Thoracic aorta (tissue), 2 donors: ENCODE measurements around the gene OTOP1. TPM values are rescaled to one million over a fixed set of nuclear protein-coding genes. Genes with fewer than 3 reads are reported as not detected.

Source experiments
- ATAC-seq: fragments of 150-250 bp; one replicate; pipeline ENCODE4 v1.8.0; 2017; ENCODE audit warnings: low read depth; ENCODE audit not compliant: insufficient number of reproducible peaks, low FRiP score
- DNase-seq: peaks from one replicate; pipeline ENCODE4 v3.0.0-alpha.2; 2020; ENCODE audit warnings: low spot score
- H3K27ac ChIP-seq, 2 donors: fragments of 200-600 bp; sonication (generic); 1 replicate in 1 of 2; 2 replicates in 1 of 2; pipeline ENCODE4 v1.5.1; 2016; ENCODE audit warnings: mild to moderate bottlenecking in 2 of 2, moderate library complexity in 2 of 2
- H3K27me3 ChIP-seq: fragments of 200-600 bp; sonication (generic); replicated peaks from 2 replicates; pipeline ENCODE4 v1.6.0; 2016; ENCODE audit warnings: mild to moderate bottlenecking; ENCODE audit not compliant: insufficient read depth
- H3K36me3 ChIP-seq: fragments of 200-600 bp; sonication (generic); one replicate; pipeline ENCODE4 v1.5.1; 2016
- H3K4me1 ChIP-seq, 2 donors: fragments of 200-600 bp; sonication (generic); 1 replicate in 1 of 2; 2 replicates in 1 of 2; pipeline versions ENCODE4 v1.5.1 to v1.6.0; 2016; ENCODE audit warnings: low read depth in 2 of 2, mild to moderate bottlenecking in 1 of 2; ENCODE audit not compliant: control insufficient read depth in 1 of 2
- H3K4me3 ChIP-seq: fragments of 200-600 bp; sonication (generic); 2 replicates; pipeline ENCODE4 v1.5.1; 2016; ENCODE audit warnings: mild to moderate bottlenecking
- H3K9me3 ChIP-seq: fragments of 200-600 bp; sonication (generic); 2 replicates; pipeline ENCODE4 v1.5.1; 2016
- total RNA-seq, 2 donors: library from RNA; depleted of rRNA; stranded (reverse); fragments of >200 nt; gene quantifications; one replicate each; pipeline versions ENCODE4 v1.1.0 to v1.2.3, GENCODE V29; 2016
- TF ChIP-seq, protein P1 (sequence below): fragments of 200-600 bp; sonication (generic); IDR thresholded peaks from one replicate; pipeline ENCODE4 v1.5.1; 2019; ENCODE audit warnings: antibody characterized with exemption

Gene OTOP1, protein sequence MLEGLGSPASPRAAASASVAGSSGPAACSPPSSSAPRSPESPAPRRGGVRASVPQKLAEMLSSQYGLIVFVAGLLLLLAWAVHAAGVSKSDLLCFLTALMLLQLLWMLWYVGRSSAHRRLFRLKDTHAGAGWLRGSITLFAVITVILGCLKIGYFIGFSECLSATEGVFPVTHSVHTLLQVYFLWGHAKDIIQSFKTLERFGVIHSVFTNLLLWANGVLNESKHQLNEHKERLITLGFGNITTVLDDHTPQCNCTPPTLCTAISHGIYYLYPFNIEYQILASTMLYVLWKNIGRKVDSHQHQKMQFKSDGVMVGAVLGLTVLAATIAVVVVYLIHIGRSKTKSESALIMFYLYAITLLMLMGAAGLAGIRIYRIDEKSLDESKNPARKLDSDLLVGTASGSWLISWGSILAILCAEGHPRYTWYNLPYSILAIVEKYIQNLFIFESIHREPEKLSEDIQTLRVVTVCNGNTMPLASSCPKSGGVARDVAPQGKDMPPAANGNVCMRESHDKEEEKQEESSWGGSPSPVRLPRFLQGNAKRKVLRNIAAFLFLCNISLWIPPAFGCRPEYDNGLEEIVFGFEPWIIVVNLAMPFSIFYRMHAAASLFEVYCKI
- total RNA-seq: not detected

DNA sequence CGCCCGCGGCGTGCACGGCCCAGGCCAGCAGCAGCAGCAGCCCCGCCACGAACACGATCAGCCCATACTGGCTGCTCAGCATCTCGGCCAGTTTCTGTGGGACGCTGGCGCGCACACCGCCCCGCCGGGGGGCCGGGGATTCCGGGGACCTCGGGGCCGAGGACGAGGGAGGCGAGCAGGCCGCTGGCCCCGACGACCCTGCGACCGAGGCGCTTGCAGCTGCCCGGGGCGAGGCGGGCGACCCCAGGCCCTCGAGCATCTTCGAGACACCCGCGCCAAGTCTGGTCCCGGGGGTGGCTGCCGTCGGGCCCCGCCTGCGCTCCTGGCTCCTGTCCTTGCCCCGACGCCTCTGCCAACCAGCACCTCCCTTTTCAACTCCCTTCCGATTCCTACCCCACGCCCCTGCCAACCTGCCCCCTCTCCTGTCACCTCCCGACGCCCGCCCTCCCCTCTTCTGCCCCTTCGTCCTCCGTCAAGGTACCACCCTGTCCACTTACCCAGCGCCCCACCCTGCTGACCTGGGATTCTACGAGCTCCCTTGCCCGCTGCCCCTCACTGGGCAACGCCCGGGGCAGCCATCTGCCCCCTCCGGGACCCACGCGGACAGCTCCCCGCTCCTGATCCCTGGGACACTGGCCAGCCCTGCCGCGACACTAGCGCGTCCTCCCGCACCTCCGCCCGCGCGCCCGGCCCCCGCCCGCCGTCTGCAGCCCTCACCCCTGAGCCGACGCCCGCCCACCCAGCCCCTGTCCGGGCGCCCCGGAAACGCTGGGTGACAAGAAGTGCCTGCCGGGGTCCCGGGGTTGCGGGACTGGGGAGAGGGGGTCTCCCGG is at the start of gene OTOP1:
Gene OTOP1, minus strand, starts transcription at position 324 of the 833 bp plus-strand sequence. Its CDS starts 65 bp downstream, at position 259.
- ATAC-seq (no peak), DNase-seq (no peak)
- no peak within 1 kb of the TSS for H3K27ac ChIP-seq
- TF ChIP-seq, protein P1, sequence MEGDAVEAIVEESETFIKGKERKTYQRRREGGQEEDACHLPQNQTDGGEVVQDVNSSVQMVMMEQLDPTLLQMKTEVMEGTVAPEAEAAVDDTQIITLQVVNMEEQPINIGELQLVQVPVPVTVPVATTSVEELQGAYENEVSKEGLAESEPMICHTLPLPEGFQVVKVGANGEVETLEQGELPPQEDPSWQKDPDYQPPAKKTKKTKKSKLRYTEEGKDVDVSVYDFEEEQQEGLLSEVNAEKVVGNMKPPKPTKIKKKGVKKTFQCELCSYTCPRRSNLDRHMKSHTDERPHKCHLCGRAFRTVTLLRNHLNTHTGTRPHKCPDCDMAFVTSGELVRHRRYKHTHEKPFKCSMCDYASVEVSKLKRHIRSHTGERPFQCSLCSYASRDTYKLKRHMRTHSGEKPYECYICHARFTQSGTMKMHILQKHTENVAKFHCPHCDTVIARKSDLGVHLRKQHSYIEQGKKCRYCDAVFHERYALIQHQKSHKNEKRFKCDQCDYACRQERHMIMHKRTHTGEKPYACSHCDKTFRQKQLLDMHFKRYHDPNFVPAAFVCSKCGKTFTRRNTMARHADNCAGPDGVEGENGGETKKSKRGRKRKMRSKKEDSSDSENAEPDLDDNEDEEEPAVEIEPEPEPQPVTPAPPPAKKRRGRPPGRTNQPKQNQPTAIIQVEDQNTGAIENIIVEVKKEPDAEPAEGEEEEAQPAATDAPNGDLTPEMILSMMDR: no peak
- no peaks in the 10 kb centered on the region for H3K9me3 ChIP-seq
- no peaks in the 10 kb centered on the region for H3K27me3 ChIP-seq
- H3K36me3 ChIP-seq: no peaks in the 10 kb centered on the region
- H3K4me1 ChIP-seq: no peaks in the 10 kb centered on the region
- no peak within 1 kb of the TSS for H3K4me3 ChIP-seq

DNA sequence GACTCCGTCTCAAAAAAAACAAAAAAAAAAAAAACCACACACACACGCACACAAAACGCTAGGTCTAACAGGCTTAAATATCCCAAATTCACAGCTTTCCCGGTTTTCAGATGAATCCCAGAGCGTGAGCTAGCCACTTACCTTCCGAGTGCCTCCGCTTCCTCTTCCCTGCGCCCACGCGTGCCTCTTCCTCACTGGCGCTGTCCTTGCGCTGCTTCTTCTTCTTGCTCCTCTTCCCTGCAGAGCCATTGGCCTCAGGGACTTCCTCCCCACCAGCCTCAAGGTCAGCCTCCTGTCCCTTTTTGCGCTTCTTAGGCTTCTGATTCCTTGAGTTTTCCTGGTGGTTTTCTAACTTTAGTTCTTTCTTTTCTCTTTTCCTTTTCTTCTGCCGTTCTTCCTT is 47.5 kb upstream of the OTOP1 start:
- Histone ChIP-seq H3K9me3 (no peaks in the 10 kb centered on the region), H3K4me1 (no peaks in the 10 kb centered on the region), H3K36me3 (peaks cover 32% of the 10 kb centered on the region), H3K27me3 (no peaks in the 10 kb centered on the region), H3K27ac (no peak overlapping the region), H3K4me3 (no peak overlapping the region)
- ATAC-seq (no peak), DNase-seq (no peak)
- TF ChIP-seq, protein P1: no peak

DNA sequence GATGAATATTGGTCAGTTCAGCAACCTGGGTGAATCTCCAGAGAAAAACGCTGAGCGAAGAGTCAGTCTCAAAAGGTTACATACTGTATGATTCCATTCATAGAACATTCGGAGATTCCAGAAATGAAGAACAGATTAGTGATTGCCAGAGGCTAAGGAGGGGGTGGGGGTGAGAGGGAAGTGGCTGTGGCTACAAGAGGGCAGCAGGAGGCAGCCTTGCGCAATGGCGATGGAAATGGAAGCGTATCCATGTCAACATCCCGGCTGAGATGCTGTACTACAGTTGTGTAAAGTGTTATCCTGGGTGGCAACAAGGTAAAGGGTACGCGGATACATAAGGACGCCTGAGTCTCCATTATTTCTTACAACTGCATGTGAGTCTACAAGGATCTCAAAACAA is 45.2 kb upstream of the OTOP1 start:
- ATAC-seq (no peak), DNase-seq (no peak)
- H3K9me3 ChIP-seq: no peaks in the 10 kb centered on the region
- H3K27me3 ChIP-seq: no peaks in the 10 kb centered on the region
- no peaks in the 10 kb centered on the region for H3K4me1 ChIP-seq
- H3K36me3 ChIP-seq: peaks cover 17% of the 10 kb centered on the region
- no peak overlapping the region for H3K27ac ChIP-seq
- TF ChIP-seq, protein P1: no peak
- no peak overlapping the region for H3K4me3 ChIP-seq

DNA sequence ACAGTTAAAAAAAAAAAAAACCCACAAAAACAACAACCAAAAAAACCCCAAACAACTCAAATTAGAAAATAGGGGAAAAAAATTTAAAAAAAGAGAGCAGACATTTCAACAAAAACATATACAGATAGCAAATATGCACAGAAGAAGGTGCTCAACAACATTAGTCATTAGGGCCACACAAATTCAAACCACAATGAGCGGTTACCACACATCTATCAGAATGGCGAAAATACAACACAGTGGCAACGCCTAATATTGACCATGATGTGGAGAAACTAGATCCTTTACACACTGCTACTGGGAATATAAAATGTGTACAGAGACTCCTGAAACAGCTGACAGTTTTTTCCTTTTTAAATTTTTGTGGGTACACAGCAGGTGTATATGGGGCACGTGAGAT is 43.8 kb upstream of the OTOP1 start:
- no peak for DNase-seq
- Histone ChIP-seq H3K4me3 (no peak overlapping the region), H3K27me3 (no peaks in the 10 kb centered on the region), H3K27ac (no peak overlapping the region), H3K9me3 (no peaks in the 10 kb centered on the region), H3K36me3 (peaks cover 11% of the 10 kb centered on the region), H3K4me1 (no peaks in the 10 kb centered on the region)
- TF ChIP-seq, protein P1: no peak
- no peak for ATAC-seq

DNA sequence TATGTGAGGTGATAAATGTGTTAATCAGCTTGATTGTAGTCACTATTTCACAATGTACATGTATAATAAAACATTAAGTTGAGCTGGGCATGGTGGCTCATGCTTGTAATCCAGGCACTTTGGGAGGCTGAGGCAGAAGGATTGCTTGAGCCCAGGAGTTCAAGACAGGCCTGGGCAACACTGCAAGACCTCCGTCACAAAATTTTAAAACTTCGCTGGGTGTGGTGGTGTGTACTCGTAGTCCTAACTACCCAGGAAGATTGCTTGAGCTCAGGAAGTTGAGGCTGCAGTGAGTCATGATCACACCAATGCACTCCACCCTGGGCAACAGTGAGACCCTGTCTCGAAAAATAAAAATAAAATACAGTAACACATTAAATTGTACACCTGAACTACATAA is 43.1 kb upstream of the OTOP1 start:
- DNase-seq (no peak), ATAC-seq (no peak)
- TF ChIP-seq, protein P1: no peak
- H3K36me3 ChIP-seq: peaks cover 7% of the 10 kb centered on the region
- H3K9me3 ChIP-seq: no peaks in the 10 kb centered on the region
- H3K27ac ChIP-seq: no peak overlapping the region
- no peaks in the 10 kb centered on the region for H3K4me1 ChIP-seq
- no peaks in the 10 kb centered on the region for H3K27me3 ChIP-seq
- no peak overlapping the region for H3K4me3 ChIP-seq
